ENCODE results near the gene PLEK.
"Not testable (repeated sequence)": the region's sequence is repeated elsewhere in the genome, so short reads cannot be mapped to it uniquely, and the experiment has no call there.

The PLEK gene

GRCh38 chr2:68441994-68442322 is 76.9 kb downstream of the PLEK start:
- DNase-seq (ENCODE audit: extremely low read depth, low read depth) = no peak
- TF ChIP-seq CTCF (IDR thresholded peaks at IDR 0.05; ENCODE audit: low read depth, low read length, missing control alignments) = no peak
- H3K4me3 ChIP-seq (replicated peaks; ENCODE audit: low read depth, low read length) = no peak overlapping the region

GRCh38 chr2:68446425-68446824 is 81.3 kb downstream of the PLEK start:
- not testable (repeated sequence) for H3K4me3 ChIP-seq (replicated peaks; ENCODE audit: low read depth, low read length); DNase-seq (ENCODE audit: extremely low read depth, low read depth)
